ENCODE results near the gene PCDHGC4.

The PCDHGC4 gene

GRCh38 chr5:141532726-141533125, 47.9 kb downstream of the PCDHGC4 start:
- DNase-seq = no peak

GRCh38 chr5:141533897-141534296, 49.1 kb downstream of the PCDHGC4 start:
- DNase-seq = no peak

GRCh38 chr5:141534492-141535213, 49.8 kb downstream of the PCDHGC4 start:
- DNase-seq = no peak

Data from left hindlimb (tissue), 1 donor.